HFFc6 (cell line): Measurements from ENCODE around the gene ALPL. TPM values are rescaled to one million over a fixed set of nuclear protein-coding genes. Genes with fewer than 3 reads are reported as not detected.

Experiments
- DNase-seq: peaks from one replicate; pipeline ENCODE4 v3.0.0-alpha.2; 2018
- H3K27ac Mint-ChIP-seq: 2 replicates; pipeline ENCODE4 v1.8.0; 2020; ENCODE audit warnings: mild to moderate bottlenecking, mixed read lengths
- H3K27me3 Mint-ChIP-seq: 2 replicates; pipeline ENCODE4 v1.8.0; 2021; ENCODE audit warnings: mild to moderate bottlenecking, moderate library complexity, mixed read lengths; ENCODE audit not compliant: insufficient read depth
- H3K36me3 Mint-ChIP-seq: 2 replicates; pipeline ENCODE4 v1.8.0; 2021; ENCODE audit warnings: low read depth, mixed read lengths
- H3K4me1 Mint-ChIP-seq: 2 replicates; pipeline ENCODE4 v1.8.0; 2020; ENCODE audit warnings: low read depth, mixed read lengths
- H3K4me3 Mint-ChIP-seq: 2 replicates; pipeline ENCODE4 v1.8.0; 2020; ENCODE audit warnings: mild to moderate bottlenecking, moderate library complexity, mixed read lengths
- H3K9me3 Mint-ChIP-seq: 2 replicates; pipeline ENCODE4 v1.8.0; 2020; ENCODE audit warnings: mild to moderate bottlenecking, mixed read lengths
- CTCF ChIP-seq: fragments of 200-600 bp; sonication (generic); IDR thresholded peaks from 2 replicates; pipeline ENCODE4 v1.5.0; 2021; ENCODE audit warnings: antibody characterized with exemption, mild to moderate bottlenecking
- total RNA-seq, 6 experiments: library from RNA; stranded (reverse); fragmentation: NEBNext Ultra II Directional; extraction: Animal tissue kit (Norgen Biotek cat#: 25700); gene quantifications; 2 replicates in 1 of 6; 3 replicates in 5 of 6; pipeline ENCODE4 v1.2.3, GENCODE V29; 2021

ALPL gene
- total RNA-seq, 6 experiments from 2014 or later: 0.19 to 0.21 TPM; not detected in 4

GRCh38 chr1:21534146-21534545, 24.9 kb downstream of the ALPL start:
- no peak for DNase-seq
- Mint-ChIP-seq H3K4me3 (no peak overlapping the region), H3K9me3 (no peaks in the 10 kb centered on the region), H3K27ac (no peak overlapping the region), H3K4me1 (peaks cover 9% of the 10 kb centered on the region), H3K36me3 (no peaks in the 10 kb centered on the region), H3K27me3 (peaks cover 49% of the 10 kb centered on the region)
- no peak for TF ChIP-seq CTCF

DNA sequence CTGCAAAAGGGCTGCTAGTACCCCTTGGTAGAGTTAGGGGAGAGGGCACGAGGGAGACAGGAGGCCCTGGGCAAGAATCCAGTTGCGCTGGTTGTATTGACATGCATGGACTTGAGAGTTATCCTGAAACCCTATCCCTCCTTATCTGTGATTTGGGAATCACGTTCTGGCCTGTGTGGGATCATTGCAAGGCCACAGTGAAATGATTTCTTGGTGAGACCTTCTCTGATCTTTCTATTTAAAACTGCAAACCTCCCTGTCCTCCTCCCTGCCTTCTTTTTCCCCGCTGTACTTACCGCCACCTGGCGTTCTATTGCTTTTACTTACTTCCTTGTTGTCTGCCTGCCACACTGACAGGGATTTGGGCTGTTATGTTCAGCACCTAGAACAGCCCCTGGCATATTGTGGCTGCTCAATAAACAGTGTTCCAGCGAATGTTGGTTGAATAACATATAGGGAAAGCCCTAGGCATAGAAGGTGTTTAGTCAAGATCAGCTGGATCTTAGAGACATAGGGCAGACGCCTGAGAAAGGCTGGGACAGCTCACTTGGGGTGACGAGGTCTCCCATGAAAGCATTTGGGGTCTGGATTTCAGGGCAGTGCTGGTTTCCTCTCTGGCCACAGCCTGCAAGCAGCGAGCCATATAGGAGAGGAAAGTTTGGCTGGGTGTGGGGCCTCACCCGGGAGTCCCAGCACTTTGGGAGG, 25.6 kb downstream of the ALPL start:
- H3K36me3 Mint-ChIP-seq: no peaks in the 10 kb centered on the region
- no peaks in the 10 kb centered on the region for H3K9me3 Mint-ChIP-seq
- no peak overlapping the region for H3K27ac Mint-ChIP-seq
- peak; percentile 51 for TF ChIP-seq CTCF
- peaks cover 9% of the 10 kb centered on the region for H3K4me1 Mint-ChIP-seq
- DNase-seq: peak; percentile 24
- peaks cover 48% of the 10 kb centered on the region for H3K27me3 Mint-ChIP-seq
- no peak overlapping the region for H3K4me3 Mint-ChIP-seq

DNA sequence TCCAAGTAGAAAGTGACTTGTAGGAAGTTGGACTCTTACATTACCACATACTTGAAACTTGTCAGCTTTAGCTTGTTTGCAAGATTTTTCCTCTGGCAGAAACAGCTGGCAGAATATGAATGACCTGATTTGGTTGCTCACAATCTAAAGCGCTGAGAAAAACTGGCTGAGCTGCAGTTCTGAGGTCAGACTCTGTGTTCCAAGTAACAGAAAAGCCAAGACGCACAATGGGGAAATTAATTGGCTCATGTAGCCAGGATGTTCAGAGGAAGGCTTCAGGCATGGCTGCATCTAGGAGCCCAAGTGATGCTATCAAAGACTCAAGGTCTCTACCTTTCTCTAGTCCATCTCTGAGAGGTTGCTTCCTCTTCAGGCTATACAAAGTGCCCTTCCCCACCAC, 27.0 kb downstream of the ALPL start:
- no peak overlapping the region for H3K4me3 Mint-ChIP-seq
- no peak for DNase-seq

DNA sequence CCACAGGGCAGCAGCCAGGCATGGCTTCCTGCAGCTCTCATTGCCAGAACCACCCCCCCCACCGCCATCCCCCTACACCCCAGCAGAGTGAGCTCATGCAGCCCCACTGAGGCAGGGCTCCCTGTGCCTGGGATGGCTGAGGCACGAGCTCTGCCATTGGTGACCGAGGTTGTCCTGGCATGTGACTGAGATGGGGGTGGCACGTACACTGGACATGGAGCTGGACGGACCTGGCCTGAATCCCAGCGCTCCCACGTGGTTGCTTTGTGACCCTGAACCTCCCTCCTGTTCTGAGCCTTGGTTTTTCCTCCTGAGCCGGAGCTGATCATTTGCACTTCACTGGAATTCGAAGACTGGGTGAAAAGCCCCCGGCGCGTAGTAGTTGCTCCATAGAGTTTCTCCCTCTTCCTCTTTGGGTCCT, 28.3 kb downstream of the ALPL start:
- no peak for DNase-seq
- Mint-ChIP-seq H3K9me3 (no peaks in the 10 kb centered on the region), H3K27ac (no peak overlapping the region), H3K36me3 (no peaks in the 10 kb centered on the region), H3K4me1 (peaks cover 18% of the 10 kb centered on the region), H3K4me3 (no peak overlapping the region), H3K27me3 (peaks cover 49% of the 10 kb centered on the region)
- TF ChIP-seq CTCF: no peak

More for the DNA sequence above, 27.0 kb downstream of the ALPL start:
- peaks cover 55% of the 10 kb centered on the region for H3K27me3 Mint-ChIP-seq
- TF ChIP-seq CTCF: no peak
- no peaks in the 10 kb centered on the region for H3K36me3 Mint-ChIP-seq
- H3K27ac Mint-ChIP-seq: no peak overlapping the region
- H3K4me1 Mint-ChIP-seq: peaks cover 9% of the 10 kb centered on the region
- no peaks in the 10 kb centered on the region for H3K9me3 Mint-ChIP-seq

DNA sequence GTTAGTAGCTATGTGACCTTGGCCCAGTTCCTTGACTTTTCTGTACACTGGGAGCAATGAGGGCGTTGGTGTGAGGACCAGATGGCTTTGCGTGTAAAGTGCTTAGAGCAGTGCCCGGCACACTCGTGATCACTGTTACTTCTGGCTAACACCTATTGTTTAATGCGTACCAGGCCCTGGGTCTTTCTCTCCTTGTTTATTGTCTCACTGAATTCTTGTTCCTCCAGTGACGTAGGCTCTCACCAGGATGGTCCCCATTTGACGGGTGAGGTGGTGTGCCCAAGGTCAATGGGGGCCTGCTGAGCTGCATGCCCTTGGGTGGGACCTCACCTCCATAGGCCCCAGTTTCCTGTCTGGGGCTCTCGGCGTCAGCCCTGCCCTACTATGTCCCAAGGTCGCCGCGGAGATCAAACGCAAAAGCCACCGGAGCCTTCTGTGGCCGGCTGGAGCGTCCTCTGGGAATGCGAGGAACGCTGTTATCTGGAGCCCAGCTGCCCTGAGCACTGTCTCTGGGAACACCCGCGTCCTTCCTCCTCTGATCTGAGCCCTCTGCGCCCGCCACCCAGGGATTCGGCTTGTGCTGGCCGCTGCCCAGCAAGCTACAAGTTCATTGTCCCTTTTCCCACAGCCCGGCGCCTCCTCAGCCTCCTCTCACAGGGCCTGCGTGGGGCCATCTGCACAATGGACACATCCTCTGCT, 28.9 kb downstream of the ALPL start:
- no peak overlapping the region for H3K27ac Mint-ChIP-seq
- DNase-seq: no peak

More for the DNA sequence above, 28.9 kb downstream of the ALPL start:
- Mint-ChIP-seq H3K9me3 (no peaks in the 10 kb centered on the region), H3K27me3 (peaks cover 49% of the 10 kb centered on the region), H3K4me1 (peaks cover 18% of the 10 kb centered on the region), H3K36me3 (no peaks in the 10 kb centered on the region), H3K4me3 (no peak overlapping the region)
- TF ChIP-seq CTCF: no peak
